ENCODE measurements around the gene ZNF827.

ZNF827 gene

GRCh38 chr4:145788755-145789154 lies 149.9 kb downstream of the ZNF827 start:
- no peak for DNase-seq

GRCh38 chr4:145786830-145787229 lies 151.8 kb downstream of the ZNF827 start:
- DNase-seq, result no peak

GRCh38 chr4:145786261-145786660 lies 152.4 kb downstream of the ZNF827 start:
- no peak for DNase-seq

- no peak for DNase-seq
These were observed 153.1 kb downstream of the ZNF827 start for GRCh38 chr4:145785391-145786008.

GRCh38 chr4:145784036-145784435 lies 154.6 kb downstream of the ZNF827 start:
- DNase-seq, result no peak

GRCh38 chr4:145782756-145783155 lies 155.9 kb downstream of the ZNF827 start:
- DNase-seq, result no peak

- no peak for DNase-seq
These were observed 157.3 kb downstream of the ZNF827 start for GRCh38 chr4:145781351-145781750.

- no peak for DNase-seq
These were observed 159.3 kb downstream of the ZNF827 start for GRCh38 chr4:145779319-145779801.

GRCh38 chr4:145776208-145776607 lies 162.4 kb downstream of the ZNF827 start:
- DNase-seq, result no peak

- no peak for DNase-seq
These were observed 163.2 kb downstream of the ZNF827 start for GRCh38 chr4:145775406-145775805.

GRCh38 chr4:145774473-145774872 lies 164.2 kb downstream of the ZNF827 start:
- DNase-seq, result no peak

- DNase-seq, result no peak
These were observed 164.9 kb downstream of the ZNF827 start for GRCh38 chr4:145773581-145774234.

- DNase-seq, result no peak
These were observed 166.3 kb downstream of the ZNF827 start for GRCh38 chr4:145772347-145772746.

- DNase-seq, result no peak
These were observed 168.5 kb downstream of the ZNF827 start for GRCh38 chr4:145770124-145770523.

- no peak for DNase-seq
These were observed 169.1 kb downstream of the ZNF827 start for GRCh38 chr4:145769450-145770037.

- no peak for DNase-seq
These were observed 172.3 kb downstream of the ZNF827 start for GRCh38 chr4:145766273-145766672.

- no peak for DNase-seq
These were observed 175.2 kb downstream of the ZNF827 start for GRCh38 chr4:145763399-145763798.

GRCh38 chr4:145762719-145763118 lies 175.9 kb downstream of the ZNF827 start:
- DNase-seq, result no peak

- DNase-seq, result no peak
These were observed 177.4 kb downstream of the ZNF827 start for GRCh38 chr4:145760961-145761929.

- DNase-seq, result no peak
These were observed 178.4 kb downstream of the ZNF827 start for GRCh38 chr4:145760176-145760575.

GRCh38 chr4:145757188-145757587 lies 181.4 kb downstream of the ZNF827 start:
- DNase-seq, result no peak

GRCh38 chr4:145756244-145756643 lies 182.4 kb downstream of the ZNF827 start:
- DNase-seq, result no peak

- DNase-seq, result no peak
These were observed 182.8 kb downstream of the ZNF827 start for GRCh38 chr4:145755802-145756201.
